Adrenal gland (tissue), 12 donors: ENCODE data around the gene AVPR2. TPM values are rescaled to one million over a fixed set of nuclear protein-coding genes. Genes with fewer than 3 reads are reported as not detected.

Experiments
- DNase-seq, 7 donors: peaks; one replicate each; pipeline ENCODE4 v3.0.0-alpha.2; 2019 to 2020
- H3K27ac ChIP-seq, 5 donors: fragments of 200-600 bp; sonication (generic) in 4 of 5; 1 replicate in 3 of 5; 2 replicates in 2 of 5; pipeline versions ENCODE4 v1.5.1 to v1.8.0; 2016 to 2020; ENCODE audit warnings: mild to moderate bottlenecking in 1 of 5
- H3K27me3 ChIP-seq: fragments of 200-600 bp; 2 replicates; pipeline ENCODE4 v1.8.0; 2021
- H3K36me3 ChIP-seq, 2 donors: fragments of 200-600 bp; replicated peaks in 1 of 2; 1 replicate in 1 of 2; 2 replicates in 1 of 2; pipeline versions ENCODE4 v1.5.1 to v1.8.0; 2018 to 2022
- H3K4me1 ChIP-seq, 2 donors: fragments of 200-600 bp; replicated peaks in 1 of 2; 1 replicate in 1 of 2; 2 replicates in 1 of 2; pipeline versions ENCODE4 v1.5.1 to v1.8.0; 2018 to 2021
- H3K4me3 ChIP-seq, 4 donors: fragments of 200-600 bp; sonication (generic) in 3 of 4; one replicate each; pipeline ENCODE4 v1.5.1; 2016 to 2018
- H3K9me3 ChIP-seq, 3 donors: fragments of 200-600 bp; sonication (generic) in 1 of 3; replicated peaks in 1 of 3; 1 replicate in 2 of 3; 2 replicates in 1 of 3; pipeline versions ENCODE4 v1.5.1 to v1.8.0; 2016 to 2021
- POLR2A ChIP-seq, 2 donors: fragments of 450-650 bp; IDR thresholded peaks; one replicate each; pipeline ENCODE4 v1.6.1; 2017; ENCODE audit warnings: antibody characterized with exemption in 2 of 2, mild to moderate bottlenecking in 2 of 2, moderate library complexity in 1 of 2
- WGBS, 4 donors: extraction: QIAGEN DNeasy Blood & Tissue Kit in 2 of 4; methylation state at CpG; one replicate each; pipeline versions ENCODE4 v1.1.5 to v1.1.7; 2013 to 2017; 5-methylcytosine and 5-hydroxymethylcytosine counted together
- intact Hi-C, 2 donors: fragments of 100-400 bp; cut with DNase I; formaldehyde crosslinking; loops; one replicate each; pipeline versions ENCODE4 v1.14.1 to v1.15.0; 2022 to 2023
- polyA plus RNA-seq, 3 donors: library from polyadenylated mRNA; stranded (reverse); fragments of 200-250 nt in 2 of 3; fragments of 350-450 nt in 1 of 3; fragmentation: Illumina TruSeq in 1 of 3; extraction: RNeasy Lipid Tissue Mini Kit (QIAGEN cat#74804) in 1 of 3; gene quantifications; one replicate each; pipeline ENCODE4 v1.2.3, GENCODE V29; 2013 to 2014
- total RNA-seq, 9 donors: library from RNA; depleted of rRNA in 4 of 9; stranded (reverse); fragments of >200 nt in 4 of 9; fragments of 120-200 nt in 1 of 9; fragmentation: NEBNext Ultra II Directional in 1 of 9; extraction: Animal tissue kit (Norgen Biotek cat#: 25700) in 1 of 9; gene quantifications; one replicate each; pipeline versions ENCODE4 v1.1.0 to v1.2.4, GENCODE V29; 2013 to 2023
- TF ChIP-seq, protein P1 (sequence below), 6 experiments: fragments of 450-650 bp in 4 of 6; fragments of 200-600 bp in 2 of 6; sonication (generic) in 1 of 6; IDR thresholded peaks; 1 replicate in 5 of 6; 2 replicates in 1 of 6; pipeline versions ENCODE4 v1.5.1 to v1.8.0; 2016 to 2021; ENCODE audit warnings: antibody characterized with exemption in 6 of 6, mild to moderate bottlenecking in 2 of 6, moderate library complexity in 1 of 6
- donor health status: healthy with polysubstance abuse.
- donor health status: Bipolar disorder and iron deficiency.
- donor health status: DM: yes; HTN: yes; CAD: no.
- donor health status: DM: no; HTN: no; CAD: no.
- donor health status: DM: no; HTN: no; CAD: no.
- donor health status: DM: yes; HTN: yes; CAD: no.

AVPR2 gene
- total and polyA plus RNA-seq, 12 donors: 0.11 to 1.6 (median 0.69) TPM; not detected in 1

- Histone ChIP-seq H3K36me3 (no peaks in the 10 kb centered on the region), H3K4me3 (no peak overlapping the region), H3K4me1 (no peaks in the 10 kb centered on the region), H3K9me3 (no peaks in the 10 kb centered on the region), H3K27ac (no peak overlapping the region), H3K27me3 (peaks cover 32% of the 10 kb centered on the region)
- DNase-seq: no peak
- intact Hi-C loops: no loop called here
- TF ChIP-seq POLR2A (IDR thresholded peaks at IDR 0.05): no peak
- TF ChIP-seq, protein P1, sequence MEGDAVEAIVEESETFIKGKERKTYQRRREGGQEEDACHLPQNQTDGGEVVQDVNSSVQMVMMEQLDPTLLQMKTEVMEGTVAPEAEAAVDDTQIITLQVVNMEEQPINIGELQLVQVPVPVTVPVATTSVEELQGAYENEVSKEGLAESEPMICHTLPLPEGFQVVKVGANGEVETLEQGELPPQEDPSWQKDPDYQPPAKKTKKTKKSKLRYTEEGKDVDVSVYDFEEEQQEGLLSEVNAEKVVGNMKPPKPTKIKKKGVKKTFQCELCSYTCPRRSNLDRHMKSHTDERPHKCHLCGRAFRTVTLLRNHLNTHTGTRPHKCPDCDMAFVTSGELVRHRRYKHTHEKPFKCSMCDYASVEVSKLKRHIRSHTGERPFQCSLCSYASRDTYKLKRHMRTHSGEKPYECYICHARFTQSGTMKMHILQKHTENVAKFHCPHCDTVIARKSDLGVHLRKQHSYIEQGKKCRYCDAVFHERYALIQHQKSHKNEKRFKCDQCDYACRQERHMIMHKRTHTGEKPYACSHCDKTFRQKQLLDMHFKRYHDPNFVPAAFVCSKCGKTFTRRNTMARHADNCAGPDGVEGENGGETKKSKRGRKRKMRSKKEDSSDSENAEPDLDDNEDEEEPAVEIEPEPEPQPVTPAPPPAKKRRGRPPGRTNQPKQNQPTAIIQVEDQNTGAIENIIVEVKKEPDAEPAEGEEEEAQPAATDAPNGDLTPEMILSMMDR (IDR thresholded peaks at IDR 0.05): no peak
- WGBS, 4 donors: 22 to 71% (median 46%) methylated on average over 2 to 3 of the region's 3 CpGs
These were observed 28.4 kb upstream of the AVPR2 start for GRCh38 chrX:153876112-153876491.

- intact Hi-C loops: no loop called here
- no peak for DNase-seq
These were observed 26.8 kb upstream of the AVPR2 start for GRCh38 chrX:153877571-153878261.

GRCh38 chrX:153878345-153878744 is 26.1 kb upstream of the AVPR2 start:
- Histone ChIP-seq H3K9me3 (no peaks in the 10 kb centered on the region), H3K4me1 (no peaks in the 10 kb centered on the region), H3K36me3 (no peaks in the 10 kb centered on the region), H3K27ac (no peak overlapping the region), H3K27me3 (peaks cover 53% of the 10 kb centered on the region), H3K4me3 (no peak overlapping the region)
- WGBS, 4 donors: 21 to 47% (median 36%) methylated on average over 3 to 5 of the region's 5 CpGs
- DNase-seq: no peak
- TF ChIP-seq, protein P1 (IDR thresholded peaks at IDR 0.05): no peak
- TF ChIP-seq POLR2A (IDR thresholded peaks at IDR 0.05): no peak
- intact Hi-C loops: no loop called here

More at GRCh38 chrX:153877571-153878261, 26.8 kb upstream of the AVPR2 start:
- H3K9me3 ChIP-seq: no peaks in the 10 kb centered on the region
- H3K27ac ChIP-seq: no peak overlapping the region
- no peaks in the 10 kb centered on the region for H3K36me3 ChIP-seq
- WGBS, 4 donors: 75 to 88% (median 84%) methylated on average over 7 to 8 of the region's 8 CpGs
- H3K4me3 ChIP-seq: no peak overlapping the region
- no peak for TF ChIP-seq POLR2A (IDR thresholded peaks at IDR 0.05)
- TF ChIP-seq, protein P1 (IDR thresholded peaks at IDR 0.05): no peak
- H3K27me3 ChIP-seq: peaks cover 47% of the 10 kb centered on the region
- no peaks in the 10 kb centered on the region for H3K4me1 ChIP-seq

- no peaks in the 10 kb centered on the region for H3K4me1 ChIP-seq
- TF ChIP-seq POLR2A (IDR thresholded peaks at IDR 0.05): no peak
- TF ChIP-seq, protein P1 (IDR thresholded peaks at IDR 0.05): no peak
- H3K27ac ChIP-seq: no peak overlapping the region
- peak in 1 of 7 donors; percentile 16 for DNase-seq
- H3K4me3 ChIP-seq: no peak overlapping the region
- H3K27me3 ChIP-seq: peaks cover 61% of the 10 kb centered on the region
- no peaks in the 10 kb centered on the region for H3K36me3 ChIP-seq
- intact Hi-C loops: no loop called here
- 9 to 27% (median 15%) methylated on average over 11 to 28 of the region's 28 CpGs for WGBS, 4 donors
- no peaks in the 10 kb centered on the region for H3K9me3 ChIP-seq
These were observed 25.4 kb upstream of the AVPR2 start for GRCh38 chrX:153878969-153879653.
